DOHH2 (cell line): ENCODE data around the gene CACNA2D4.

Experiments
- EZH2phosphoT487 ChIP-seq: fragments of 200-600 bp; sonication (generic); IDR thresholded peaks from 2 replicates; pipeline ENCODE4 v1.6.1; 2017; ENCODE audit warnings: borderline replicate concordance, mild to moderate bottlenecking, antibody characterized with exemption, low read length, moderate library complexity, mixed read lengths
- TF ChIP-seq, protein P1 (sequence below): fragments of 200-600 bp; sonication (generic); IDR thresholded peaks from one replicate; pipeline ENCODE4 v1.5.1; 2014; ENCODE audit warnings: antibody characterized with exemption, mild to moderate bottlenecking, low read depth, low read length; ENCODE audit not compliant: poor library complexity, severe bottlenecking

GRCh38 chr12:1890810-1891209 lies 27.6 kb downstream of the CACNA2D4 start:
- TF ChIP-seq, protein P1, sequence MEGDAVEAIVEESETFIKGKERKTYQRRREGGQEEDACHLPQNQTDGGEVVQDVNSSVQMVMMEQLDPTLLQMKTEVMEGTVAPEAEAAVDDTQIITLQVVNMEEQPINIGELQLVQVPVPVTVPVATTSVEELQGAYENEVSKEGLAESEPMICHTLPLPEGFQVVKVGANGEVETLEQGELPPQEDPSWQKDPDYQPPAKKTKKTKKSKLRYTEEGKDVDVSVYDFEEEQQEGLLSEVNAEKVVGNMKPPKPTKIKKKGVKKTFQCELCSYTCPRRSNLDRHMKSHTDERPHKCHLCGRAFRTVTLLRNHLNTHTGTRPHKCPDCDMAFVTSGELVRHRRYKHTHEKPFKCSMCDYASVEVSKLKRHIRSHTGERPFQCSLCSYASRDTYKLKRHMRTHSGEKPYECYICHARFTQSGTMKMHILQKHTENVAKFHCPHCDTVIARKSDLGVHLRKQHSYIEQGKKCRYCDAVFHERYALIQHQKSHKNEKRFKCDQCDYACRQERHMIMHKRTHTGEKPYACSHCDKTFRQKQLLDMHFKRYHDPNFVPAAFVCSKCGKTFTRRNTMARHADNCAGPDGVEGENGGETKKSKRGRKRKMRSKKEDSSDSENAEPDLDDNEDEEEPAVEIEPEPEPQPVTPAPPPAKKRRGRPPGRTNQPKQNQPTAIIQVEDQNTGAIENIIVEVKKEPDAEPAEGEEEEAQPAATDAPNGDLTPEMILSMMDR: no peak
- TF ChIP-seq EZH2phosphoT487: no peak
